IPS-11a (cell line): ENCODE results near the gene SLC2A2.

Source experiments
- H3K4me3 ChIP-seq: one replicate; pipeline ENCODE4 v1.5.1; 2013; ENCODE audit warnings: low read depth, low read length, control low read depth

The SLC2A2 gene

GRCh38 chr3:171026597-171027293 lies at the start of gene SLC2A2:
Gene SLC2A2 (minus strand): TSS chr3:171026720. CDS start chr3:171026670, 50 bp downstream.
- no peak within 1 kb of the TSS for H3K4me3 ChIP-seq

GRCh38 chr3:171072432-171072831 lies 45.9 kb upstream of the SLC2A2 start:
- H3K4me3 ChIP-seq = no peak overlapping the region

- H3K4me3 ChIP-seq = no peak overlapping the region
Observed at GRCh38 chr3:171068658-171069057, 42.1 kb upstream of the SLC2A2 start.

GRCh38 chr3:171066206-171066605 lies 39.7 kb upstream of the SLC2A2 start:
- no peak overlapping the region for H3K4me3 ChIP-seq

GRCh38 chr3:171065732-171066131 lies 39.2 kb upstream of the SLC2A2 start:
- H3K4me3 ChIP-seq = no peak overlapping the region

- H3K4me3 ChIP-seq = no peak overlapping the region
Observed at GRCh38 chr3:171064461-171064860, 37.9 kb upstream of the SLC2A2 start.

GRCh38 chr3:171061749-171062148 lies 35.2 kb upstream of the SLC2A2 start:
- no peak overlapping the region for H3K4me3 ChIP-seq

- H3K4me3 ChIP-seq = no peak overlapping the region
Observed at GRCh38 chr3:171059978-171060377, 33.5 kb upstream of the SLC2A2 start.

GRCh38 chr3:171058873-171059603 lies 32.5 kb upstream of the SLC2A2 start:
- H3K4me3 ChIP-seq = no peak overlapping the region

- H3K4me3 ChIP-seq = no peak overlapping the region
Observed at GRCh38 chr3:171058058-171058457, 31.5 kb upstream of the SLC2A2 start.

- H3K4me3 ChIP-seq = no peak overlapping the region
Observed at GRCh38 chr3:171057072-171057471, 30.6 kb upstream of the SLC2A2 start.

- H3K4me3 ChIP-seq = no peak overlapping the region
Observed at GRCh38 chr3:171056528-171056927, 30.0 kb upstream of the SLC2A2 start.

GRCh38 chr3:171055336-171056178 lies 29.0 kb upstream of the SLC2A2 start:
- no peak overlapping the region for H3K4me3 ChIP-seq

- no peak overlapping the region for H3K4me3 ChIP-seq
Observed at GRCh38 chr3:171054921-171055320, 28.4 kb upstream of the SLC2A2 start.

GRCh38 chr3:171054231-171054630 lies 27.7 kb upstream of the SLC2A2 start:
- no peak overlapping the region for H3K4me3 ChIP-seq

- no peak overlapping the region for H3K4me3 ChIP-seq
Observed at GRCh38 chr3:171049861-171050444, 23.4 kb upstream of the SLC2A2 start.

GRCh38 chr3:171046760-171047159 lies 20.2 kb upstream of the SLC2A2 start:
- no peak overlapping the region for H3K4me3 ChIP-seq

GRCh38 chr3:171044835-171045793 lies 18.6 kb upstream of the SLC2A2 start:
- no peak overlapping the region for H3K4me3 ChIP-seq

- H3K4me3 ChIP-seq = no peak overlapping the region
Observed at GRCh38 chr3:171044384-171044783, 17.9 kb upstream of the SLC2A2 start.

- no peak overlapping the region for H3K4me3 ChIP-seq
Observed at GRCh38 chr3:171039674-171040073, 13.2 kb upstream of the SLC2A2 start.
